MCF 10A (cell line): ENCODE measurements around the gene GPR39. TPM values are rescaled to one million over a fixed set of nuclear protein-coding genes. Genes with fewer than 3 reads are reported as not detected.

Experiments used
- BruUV-seq: library from RNA; stranded (reverse); fragments of 400-500 nt; replicated peaks from 2 replicates; lab custom pipeline; 2021; lab: Mats Ljungman, UMichigan
- CTCF ChIA-PET: fragments of 300-600 bp; sonication (Branson Sonifier 250); formaldehyde crosslinking; extraction: SDS; loops from one replicate; lab custom pipeline; 2021; ENCODE audit warnings: antibody characterized with exemption, inconsistent platforms; lab: Yijun Ruan, JAX
- POLR2A ChIA-PET: fragments of 300-600, 350-650 bp; sonication (Branson Sonifier 250); formaldehyde crosslinking; extraction: SDS; loops from one replicate; lab custom pipeline; 2020; ENCODE audit warnings: antibody characterized with exemption, inconsistent platforms; lab: Yijun Ruan, JAX
- DNase-seq: peaks from one replicate; pipeline ENCODE4 v3.0.0-alpha.2; 2018; ENCODE audit not compliant: unreplicated experiment
- H3K27ac Mint-ChIP-seq: one replicate; pipeline ENCODE4 v1.8.0; 2022; ENCODE audit warnings: mild to moderate bottlenecking, low read depth, mixed read lengths; ENCODE audit not compliant: unreplicated experiment
- H3K27me3 Mint-ChIP-seq: one replicate; pipeline ENCODE4 v1.8.0; 2022; ENCODE audit warnings: mixed read lengths; ENCODE audit not compliant: insufficient read depth, unreplicated experiment
- H3K36me3 Mint-ChIP-seq: one replicate; pipeline ENCODE4 v1.8.0; 2022; ENCODE audit warnings: mild to moderate bottlenecking, moderate library complexity, mixed read lengths; ENCODE audit not compliant: insufficient read depth, unreplicated experiment
- H3K4me1 Mint-ChIP-seq: one replicate; pipeline ENCODE4 v1.8.0; 2022; ENCODE audit warnings: mixed read lengths; ENCODE audit not compliant: insufficient read depth, unreplicated experiment
- H3K4me3 Mint-ChIP-seq: one replicate; pipeline ENCODE4 v1.8.0; 2022; ENCODE audit warnings: mild to moderate bottlenecking, moderate library complexity, mixed read lengths; ENCODE audit not compliant: unreplicated experiment
- H3K9me3 Mint-ChIP-seq: one replicate; pipeline ENCODE4 v1.8.0; 2022; ENCODE audit warnings: mixed read lengths; ENCODE audit not compliant: unreplicated experiment
- CTCF ChIP-seq: fragments of 200-600 bp; IDR thresholded peaks from one replicate; pipeline ENCODE4 v1.8.0; 2022; ENCODE audit warnings: antibody characterized with exemption, mild to moderate bottlenecking; ENCODE audit not compliant: unreplicated experiment
- intact Hi-C: fragments of 100-400 bp; cut with micrococcal nuclease; formaldehyde crosslinking; loops from 2 replicates; pipeline ENCODE4 v1.14.1; 2022
- total RNA-seq: library from RNA; stranded (reverse); gene quantifications from 2 replicates; pipeline ENCODE4 v1.2.3, GENCODE V29; 2022

Gene GPR39
- total RNA-seq, 1 experiment from 2014 or later: 7.2 TPM

GRCh38 chr2:132381376-132381775 is 35.2 kb upstream of the GPR39 start:
- ChIA-PET CTCF (no interaction called here), POLR2A (no interaction called here)
- intact Hi-C loops: no loop called here
- Mint-ChIP-seq H3K36me3 (no peaks in the 10 kb centered on the region), H3K9me3 (no peaks in the 10 kb centered on the region), H3K27ac (no peak overlapping the region), H3K4me1 (no peaks in the 10 kb centered on the region), H3K4me3 (no peak overlapping the region), H3K27me3 (no peaks in the 10 kb centered on the region)
- no peak for TF ChIP-seq CTCF
- no TSS peak for BruUV-seq
- no peak for DNase-seq

DNA sequence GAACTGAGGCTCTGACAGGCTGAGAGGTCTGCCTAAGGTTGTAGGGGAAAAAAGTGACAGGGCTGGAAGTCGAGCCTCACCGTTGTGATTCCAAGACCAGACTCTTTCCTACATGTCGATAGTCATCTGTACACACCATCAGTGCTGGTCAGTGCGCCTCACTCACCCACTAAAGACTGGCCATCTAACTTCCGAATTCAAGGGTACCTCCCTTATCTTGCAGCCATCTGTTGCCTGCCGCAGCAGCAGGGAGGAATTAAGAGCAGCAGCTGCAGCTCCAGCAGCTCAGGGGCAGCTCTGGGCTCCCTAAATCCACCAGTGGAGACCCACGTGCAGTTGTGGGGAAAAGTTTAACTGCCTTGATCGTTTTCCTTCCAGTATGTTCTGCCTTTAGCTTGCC is 32.6 kb upstream of the GPR39 start:
- ChIA-PET POLR2A (no interaction called here), CTCF (no interaction called here)
- no peak for TF ChIP-seq CTCF
- no TSS peak for BruUV-seq
- DNase-seq: no peak
- Mint-ChIP-seq H3K4me3 (no peak overlapping the region), H3K27ac (no peak overlapping the region), H3K36me3 (no peaks in the 10 kb centered on the region), H3K4me1 (no peaks in the 10 kb centered on the region), H3K27me3 (no peaks in the 10 kb centered on the region), H3K9me3 (peaks cover 9% of the 10 kb centered on the region)
- intact Hi-C loops: no loop called here

GRCh38 chr2:132384491-132385151 is 32.0 kb upstream of the GPR39 start:
- Mint-ChIP-seq H3K4me3 (no peak overlapping the region), H3K4me1 (no peaks in the 10 kb centered on the region), H3K36me3 (no peaks in the 10 kb centered on the region), H3K9me3 (peaks cover 9% of the 10 kb centered on the region), H3K27ac (no peak overlapping the region), H3K27me3 (no peaks in the 10 kb centered on the region)
- POLR2A ChIA-PET: no interaction called here
- BruUV-seq: no TSS peak
- intact Hi-C loops: no loop called here
- no peak for TF ChIP-seq CTCF
- no peak for DNase-seq
- CTCF ChIA-PET: interaction anchor here (0.5 to 0.6 kb wide), 2 partner anchors 255 to 712 kb away, joined by 3 read pairs; no protein-coding TSS in a partner anchor

GRCh38 chr2:132387126-132387525 is 29.5 kb upstream of the GPR39 start:
- Mint-ChIP-seq H3K9me3 (peaks cover 9% of the 10 kb centered on the region), H3K36me3 (no peaks in the 10 kb centered on the region), H3K4me1 (no peaks in the 10 kb centered on the region), H3K27ac (no peak overlapping the region), H3K4me3 (no peak overlapping the region), H3K27me3 (no peaks in the 10 kb centered on the region)
- TF ChIP-seq CTCF: no peak
- DNase-seq: no peak
- ChIA-PET CTCF (no interaction called here), POLR2A (no interaction called here)
- intact Hi-C loops: no loop called here
- BruUV-seq: no TSS peak
